ENCODE results near the gene KIAA0753.

GRCh38 chr17:6676802-6677157, 36.3 kb upstream of the KIAA0753 start:
- TF ChIP-seq, protein P1, sequence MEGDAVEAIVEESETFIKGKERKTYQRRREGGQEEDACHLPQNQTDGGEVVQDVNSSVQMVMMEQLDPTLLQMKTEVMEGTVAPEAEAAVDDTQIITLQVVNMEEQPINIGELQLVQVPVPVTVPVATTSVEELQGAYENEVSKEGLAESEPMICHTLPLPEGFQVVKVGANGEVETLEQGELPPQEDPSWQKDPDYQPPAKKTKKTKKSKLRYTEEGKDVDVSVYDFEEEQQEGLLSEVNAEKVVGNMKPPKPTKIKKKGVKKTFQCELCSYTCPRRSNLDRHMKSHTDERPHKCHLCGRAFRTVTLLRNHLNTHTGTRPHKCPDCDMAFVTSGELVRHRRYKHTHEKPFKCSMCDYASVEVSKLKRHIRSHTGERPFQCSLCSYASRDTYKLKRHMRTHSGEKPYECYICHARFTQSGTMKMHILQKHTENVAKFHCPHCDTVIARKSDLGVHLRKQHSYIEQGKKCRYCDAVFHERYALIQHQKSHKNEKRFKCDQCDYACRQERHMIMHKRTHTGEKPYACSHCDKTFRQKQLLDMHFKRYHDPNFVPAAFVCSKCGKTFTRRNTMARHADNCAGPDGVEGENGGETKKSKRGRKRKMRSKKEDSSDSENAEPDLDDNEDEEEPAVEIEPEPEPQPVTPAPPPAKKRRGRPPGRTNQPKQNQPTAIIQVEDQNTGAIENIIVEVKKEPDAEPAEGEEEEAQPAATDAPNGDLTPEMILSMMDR (optimal IDR thresholded peaks at IDR 0.05 in 1 of 3, IDR thresholded peaks at IDR 0.05 in 1 of 3, conservative IDR thresholded peaks at IDR 0.05 in 1 of 3; ENCODE audit: extremely low read depth in 1 of 3, insufficient read depth in 2 of 3, low read length in 3 of 3) = no peak
- no peak for TF ChIP-seq EZH2 (IDR thresholded peaks at IDR 0.05; ENCODE audit: low read length)
